Skin epidermis (tissue), 12 donors: ENCODE data around the gene CHD5.

ENCODE experiments used
- H3K27ac ChIP-seq, 21 experiments: fragments of 200-600 bp; sonication (generic) in 11 of 21; one replicate each; pipeline ENCODE4 v1.5.0; 2020; ENCODE audit warnings: mild to moderate bottlenecking in 3 of 21, inconsistent platforms in 2 of 21, moderate library complexity in 2 of 21
- H3K4me3 ChIP-seq, 7 experiments: fragments of 200-600 bp; sonication (generic) in 2 of 7; one replicate each; pipeline ENCODE4 v1.5.0; 2020; ENCODE audit warnings: inconsistent platforms in 2 of 7, mild to moderate bottlenecking in 2 of 7, moderate library complexity in 1 of 7

The CHD5 gene

DNA sequence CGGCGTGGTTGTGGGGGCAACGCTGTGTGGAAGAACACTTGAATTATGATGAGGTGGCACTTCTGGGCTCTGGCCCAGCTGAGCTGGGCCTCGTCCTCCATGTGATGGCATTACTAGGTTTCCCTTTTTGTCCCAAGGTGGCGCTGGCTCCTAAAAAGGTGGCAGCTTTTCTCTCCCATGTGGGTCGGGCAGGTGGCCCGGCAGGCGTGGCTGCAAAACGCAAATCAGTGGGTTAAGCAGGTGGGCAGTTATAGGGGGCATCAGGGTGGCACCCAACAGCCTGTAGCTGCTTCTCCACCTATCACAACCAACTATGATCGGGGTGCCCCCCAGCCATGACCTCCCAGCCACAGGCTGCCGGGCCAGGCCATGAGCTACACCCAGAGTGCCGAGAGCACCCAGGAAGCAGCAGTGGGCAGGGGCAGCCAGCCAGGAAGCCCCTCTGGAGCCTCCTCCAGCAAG is 74.9 kb downstream of the CHD5 start:
- no peak overlapping the region for H3K27ac ChIP-seq
- H3K4me3 ChIP-seq: no peak overlapping the region

DNA sequence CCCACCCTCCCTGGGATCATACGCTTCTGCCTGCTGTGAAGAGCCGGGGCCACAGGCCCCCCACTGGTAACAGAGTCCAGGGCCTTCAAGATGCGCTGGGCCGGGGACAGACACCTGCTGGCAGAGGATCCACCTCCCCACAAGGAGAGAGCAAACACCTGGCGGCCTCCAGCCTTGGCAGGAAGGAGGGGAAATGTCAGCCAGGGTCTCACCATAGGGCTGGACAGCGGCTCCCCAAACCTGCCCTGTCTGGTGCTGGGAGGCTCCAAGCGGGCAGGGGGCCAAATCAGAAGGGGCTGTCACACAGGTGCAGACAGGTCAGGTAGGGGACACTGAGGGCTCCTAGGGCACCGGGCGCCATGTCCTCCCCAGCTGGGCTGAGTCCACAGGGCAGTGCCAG is 75.5 kb downstream of the CHD5 start:
- Histone ChIP-seq H3K4me3 (no peak overlapping the region), H3K27ac (no peak overlapping the region)

DNA sequence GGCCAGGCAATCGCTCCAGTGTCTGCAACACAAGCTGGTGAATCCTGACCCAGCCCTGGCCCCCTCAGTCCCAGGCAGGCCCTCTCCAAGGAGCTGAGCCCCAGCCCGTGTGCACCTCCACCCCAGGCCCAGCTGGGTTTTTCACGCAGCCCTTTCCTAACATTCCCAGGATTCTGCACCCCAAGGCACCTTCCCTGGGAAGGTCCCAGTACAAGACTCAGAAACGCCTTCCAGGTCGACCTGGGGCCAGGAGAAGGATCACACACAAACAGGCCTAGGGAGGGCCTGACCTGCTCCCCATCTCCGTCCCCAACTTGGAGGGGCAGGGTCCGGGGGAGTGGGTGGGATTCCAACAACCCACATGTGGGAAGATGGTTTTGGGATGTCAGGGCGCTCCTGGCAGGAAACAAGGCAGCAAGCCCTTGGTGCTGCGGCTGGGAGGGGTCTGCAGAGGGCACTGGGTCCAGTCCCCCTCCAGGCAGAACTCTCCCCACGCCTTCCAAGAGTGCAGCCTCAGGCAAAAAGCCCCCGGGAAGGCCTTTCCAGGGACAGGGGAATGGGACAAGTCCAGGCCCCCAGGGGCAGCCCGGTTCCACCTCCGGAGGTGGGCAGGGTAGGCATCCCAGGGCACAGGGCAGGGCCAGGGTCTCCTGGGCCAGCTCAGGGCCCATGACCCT is 76.1 kb downstream of the CHD5 start:
- Histone ChIP-seq H3K27ac (no peak overlapping the region), H3K4me3 (no peak overlapping the region)

DNA sequence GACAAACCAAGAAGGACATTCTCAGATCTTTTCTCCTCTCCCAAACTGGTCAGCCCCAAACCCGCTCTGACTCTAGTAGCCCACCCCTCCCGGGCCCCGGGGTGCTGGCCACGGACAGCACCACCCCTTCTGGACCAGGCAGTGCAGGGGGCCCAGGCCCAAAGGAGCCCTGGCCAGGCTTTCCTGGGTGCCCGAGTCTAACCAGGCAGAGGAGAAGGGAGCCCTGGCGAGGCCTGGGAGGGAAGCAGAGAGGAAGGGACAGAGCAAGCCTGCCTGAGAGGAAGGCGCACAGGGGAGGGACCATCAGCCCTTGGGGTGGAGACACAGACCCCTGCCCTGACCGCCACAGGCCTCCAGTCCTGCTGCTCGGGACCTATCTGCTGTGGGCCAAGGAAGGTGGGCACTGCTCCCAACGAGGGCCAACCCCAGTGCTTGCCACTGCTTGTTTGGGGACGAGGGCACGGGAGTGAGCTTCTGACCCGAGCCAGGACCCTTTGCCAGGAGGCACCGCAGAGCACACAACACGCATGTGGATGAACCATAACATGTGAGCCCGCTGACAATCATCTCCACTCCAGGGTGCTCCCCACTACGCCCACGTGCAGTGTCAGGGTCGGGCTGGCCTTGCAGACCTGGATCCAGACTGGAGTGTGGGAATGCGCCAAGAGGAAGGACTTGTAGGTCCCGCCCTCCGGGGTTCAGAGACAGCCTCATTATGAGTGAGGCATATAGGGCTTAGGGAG is 76.8 kb downstream of the CHD5 start:
- H3K27ac ChIP-seq: no peak overlapping the region
- H3K4me3 ChIP-seq: no peak overlapping the region

DNA sequence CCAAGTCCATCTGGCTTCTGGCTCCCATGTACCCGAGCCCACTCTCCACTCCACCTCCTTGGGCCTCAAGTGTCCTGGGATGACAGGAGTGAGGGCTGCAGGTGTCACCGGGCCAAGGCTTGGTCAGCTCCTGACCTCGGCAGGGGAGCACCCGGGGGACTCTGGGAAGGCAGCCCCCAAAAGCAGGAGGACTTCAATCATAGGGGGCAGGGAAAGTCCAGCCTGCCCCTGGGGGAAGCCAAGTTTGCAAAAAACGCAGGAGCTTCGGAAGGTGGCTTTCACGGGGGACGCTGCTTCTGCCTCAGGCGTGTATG is 77.6 kb downstream of the CHD5 start:
- Histone ChIP-seq H3K4me3 (no peak overlapping the region), H3K27ac (no peak overlapping the region)

DNA sequence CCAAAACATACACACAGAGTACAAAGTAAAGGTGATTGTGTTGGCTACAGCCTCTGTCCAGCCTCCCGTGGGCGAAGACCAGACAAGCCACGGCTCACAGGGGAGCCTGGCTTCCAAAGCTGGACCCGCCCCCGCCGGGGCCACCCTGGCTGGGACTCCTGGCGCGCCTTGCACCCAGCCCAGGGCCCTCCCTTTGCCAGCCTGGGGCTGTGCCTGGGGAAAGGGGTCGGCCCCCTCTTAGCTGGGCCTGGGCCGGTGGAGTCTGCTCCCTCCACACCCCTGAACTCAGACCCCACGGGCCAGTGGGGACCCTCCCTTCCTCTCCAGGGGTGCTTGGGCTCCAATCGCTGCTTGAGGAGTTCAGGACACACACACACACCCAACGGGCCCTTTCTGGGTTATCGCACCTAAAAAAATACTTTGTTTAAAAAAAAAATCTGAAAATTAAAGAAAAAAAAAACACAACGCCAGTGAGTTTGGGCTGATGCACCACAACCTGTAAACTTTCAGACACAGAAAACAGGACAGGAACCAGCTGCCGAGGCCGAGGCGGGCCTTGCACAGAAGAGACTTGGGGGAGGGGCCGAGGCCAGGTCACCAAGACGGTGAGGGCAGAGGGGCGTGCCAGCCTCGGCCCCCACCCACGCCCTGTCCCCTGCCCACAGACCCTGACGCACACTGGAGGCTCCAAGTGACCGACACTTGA is 78.1 kb downstream of the CHD5 start:
- H3K27ac ChIP-seq: no peak overlapping the region

DNA sequence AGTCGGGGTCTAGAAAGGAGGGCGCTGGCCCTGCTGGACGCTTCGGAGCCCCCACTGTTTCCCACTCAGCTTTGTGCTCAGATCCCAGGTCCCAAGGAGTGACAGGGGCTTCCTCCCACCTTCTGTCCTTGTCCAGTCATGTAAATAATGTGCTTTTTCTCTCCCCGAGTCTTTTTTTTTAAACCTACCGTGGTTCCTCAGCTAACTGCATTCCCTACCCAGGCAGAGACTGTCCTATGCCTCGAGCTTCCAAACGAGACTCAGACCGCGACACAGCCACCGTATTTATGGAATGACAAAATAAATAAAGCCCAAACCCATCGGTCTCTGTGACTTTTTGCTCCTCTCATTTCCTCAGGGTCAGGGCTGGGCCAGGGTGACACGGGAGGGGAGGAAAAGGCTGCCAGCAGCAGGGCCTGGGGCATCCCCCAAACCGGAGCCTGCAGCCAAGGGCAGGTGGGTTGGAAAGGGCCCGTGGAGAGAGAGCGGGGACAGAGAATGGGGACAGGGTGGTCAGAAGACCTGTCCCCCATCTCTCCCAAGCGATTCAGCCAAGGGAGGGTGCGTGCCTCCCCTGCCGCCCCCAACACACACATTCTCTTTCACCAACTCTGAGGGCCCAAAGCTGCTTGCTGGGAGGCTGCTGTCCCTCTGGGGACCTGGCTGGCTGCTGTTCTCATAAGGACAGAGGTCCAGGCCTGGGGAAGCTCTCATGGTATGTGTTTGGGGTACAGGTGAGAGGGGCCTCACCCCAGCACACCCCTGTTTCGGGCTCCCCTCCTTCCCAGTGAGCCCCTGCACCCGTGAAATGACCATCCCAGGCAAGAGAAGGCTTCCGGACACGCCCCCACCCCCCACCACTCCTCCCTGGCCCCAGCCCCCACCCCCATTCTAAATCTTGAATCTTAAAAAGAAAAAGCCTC is 79.0 kb downstream of the CHD5 start:
- Histone ChIP-seq H3K4me3 (no peak overlapping the region), H3K27ac (no peak overlapping the region)

More for the DNA sequence above, 78.1 kb downstream of the CHD5 start:
- H3K4me3 ChIP-seq: no peak overlapping the region

DNA sequence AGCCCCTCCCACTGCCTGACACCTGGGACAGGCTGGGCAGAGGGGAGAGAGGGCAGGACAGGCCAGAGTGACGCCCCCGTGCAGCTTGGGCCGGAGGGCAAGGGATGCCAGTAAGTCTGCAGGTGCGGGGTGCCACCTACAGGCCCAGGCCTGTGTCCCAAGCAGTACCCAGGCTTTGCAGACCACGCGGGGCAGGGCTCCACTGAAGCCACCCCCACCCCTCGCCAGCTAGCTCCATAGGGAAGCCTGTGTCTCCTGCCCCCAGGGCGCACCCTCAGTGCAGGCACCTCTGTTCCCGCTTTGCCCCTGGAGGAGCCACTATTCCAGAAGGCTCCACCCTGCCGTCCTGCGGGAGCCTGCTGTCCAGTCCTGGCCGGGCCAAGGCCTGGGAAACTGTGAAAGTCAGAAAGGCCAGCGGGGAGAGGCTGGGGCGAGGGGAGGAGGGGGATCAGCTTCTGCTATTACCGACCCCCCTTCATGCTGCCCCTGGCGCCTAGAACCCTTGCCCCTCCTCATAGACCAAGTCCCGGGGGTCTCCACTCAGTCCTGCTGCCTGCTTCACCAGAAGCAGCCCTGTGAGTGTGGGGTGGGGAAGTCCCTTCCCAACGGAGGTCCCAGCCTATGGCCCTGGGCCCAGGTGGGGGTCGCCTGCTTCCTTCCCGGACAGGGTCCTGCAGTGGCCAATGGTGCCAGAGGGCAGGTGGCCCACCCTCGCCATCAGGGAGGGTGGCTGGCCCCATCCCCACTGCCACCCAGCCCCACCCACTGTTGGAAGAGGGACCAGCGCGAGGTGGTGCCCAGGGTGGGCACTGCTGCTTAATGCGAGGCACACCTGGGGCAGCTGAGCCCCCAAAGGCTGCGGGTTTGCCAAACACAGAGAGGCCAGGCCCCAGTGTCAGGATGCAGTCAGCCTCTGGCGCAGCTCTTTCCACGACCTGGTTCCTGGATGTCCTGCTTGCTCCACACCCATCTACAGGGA is 80.0 kb downstream of the CHD5 start:
- no peak overlapping the region for H3K4me3 ChIP-seq
- no peak overlapping the region for H3K27ac ChIP-seq

DNA sequence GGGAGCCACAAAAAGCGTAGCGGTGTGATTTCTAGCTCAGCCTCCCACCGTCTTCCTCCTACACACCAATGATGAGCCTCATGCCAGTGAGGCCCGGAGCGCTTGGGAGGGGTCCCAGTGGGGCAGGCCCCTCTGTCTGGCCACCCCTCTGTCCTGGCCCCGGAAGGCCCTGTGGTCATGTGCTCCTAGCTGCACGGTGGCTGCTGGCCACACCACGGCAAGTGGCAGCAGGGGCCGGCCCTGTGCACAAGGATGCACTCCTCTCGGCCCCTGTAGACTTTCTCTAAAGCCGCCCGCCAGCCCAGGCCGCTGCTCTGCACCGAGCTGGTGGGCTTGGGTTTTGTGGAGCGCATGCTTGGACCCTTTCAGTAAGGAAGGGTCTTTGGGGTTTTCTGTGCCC is 80.8 kb downstream of the CHD5 start:
- Histone ChIP-seq H3K4me3 (no peak overlapping the region), H3K27ac (no peak overlapping the region)

DNA sequence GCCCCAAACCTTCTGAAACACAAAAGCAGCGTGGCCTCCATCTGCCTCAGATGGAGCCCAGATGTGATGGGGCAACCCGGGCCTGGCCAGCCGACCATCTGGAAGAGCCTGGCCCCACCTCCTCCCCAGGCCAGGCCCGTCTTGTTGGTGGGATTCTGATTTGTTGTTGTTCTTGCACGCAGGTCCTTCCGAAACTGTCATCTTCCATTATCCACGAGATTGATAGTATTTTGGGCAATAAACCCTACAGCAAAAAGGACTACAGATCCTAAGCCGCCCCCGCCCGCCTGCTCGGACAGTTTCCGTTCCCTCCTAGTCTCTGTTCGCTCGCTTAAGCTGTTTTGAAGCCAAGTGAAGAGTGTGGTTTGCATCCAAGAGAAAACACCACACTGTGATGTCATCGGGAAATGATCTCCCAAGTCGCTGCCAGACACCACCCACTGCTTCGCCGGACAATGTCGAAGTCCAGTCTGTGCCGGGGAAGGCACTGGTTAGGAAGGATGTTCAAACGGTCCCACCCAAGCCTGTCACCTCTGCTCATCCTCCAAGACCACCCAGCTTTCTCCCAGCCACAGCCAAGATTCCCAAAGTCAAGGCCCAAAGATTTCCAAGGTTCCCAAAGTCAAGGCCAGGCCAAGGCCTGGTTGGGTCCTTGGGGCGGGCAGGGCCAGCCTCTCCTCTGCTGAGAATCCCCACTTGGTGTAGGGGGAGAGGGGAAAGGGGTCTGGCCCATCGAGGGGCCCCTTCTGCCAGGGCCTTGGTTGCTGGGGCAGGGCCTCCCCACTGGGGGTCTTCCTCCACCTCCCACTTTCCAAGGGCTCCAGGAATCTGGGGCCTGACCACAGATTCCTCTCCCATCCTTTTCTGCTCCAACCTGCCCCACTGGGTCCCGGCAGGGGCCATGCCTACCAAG is 81.6 kb downstream of the CHD5 start:
- H3K4me3 ChIP-seq: no peak overlapping the region
- H3K27ac ChIP-seq: peak overlapping the region in 1 of 21 experiments; percentile 10

DNA sequence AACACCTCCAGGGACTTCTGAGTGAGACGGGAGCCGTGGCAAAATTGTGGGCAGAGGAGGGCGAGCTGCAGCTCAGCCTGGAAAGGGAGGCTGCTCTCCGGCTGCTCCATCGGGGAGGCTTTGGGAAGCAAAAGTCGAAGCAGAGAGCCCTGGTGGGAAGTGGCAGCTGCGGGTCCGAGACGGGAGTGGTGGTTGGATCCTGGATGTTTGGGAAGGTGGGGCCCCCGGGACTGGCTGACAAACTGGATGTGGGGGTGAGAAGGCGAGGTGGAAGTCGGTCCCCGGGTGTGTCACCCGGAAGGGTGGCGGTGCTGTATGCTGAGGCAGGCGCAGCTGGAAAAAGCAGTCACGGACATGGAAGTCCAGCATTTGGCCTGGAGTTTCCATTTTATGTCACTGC is 82.3 kb downstream of the CHD5 start:
- H3K27ac ChIP-seq: no peak overlapping the region
- H3K4me3 ChIP-seq: no peak overlapping the region

DNA sequence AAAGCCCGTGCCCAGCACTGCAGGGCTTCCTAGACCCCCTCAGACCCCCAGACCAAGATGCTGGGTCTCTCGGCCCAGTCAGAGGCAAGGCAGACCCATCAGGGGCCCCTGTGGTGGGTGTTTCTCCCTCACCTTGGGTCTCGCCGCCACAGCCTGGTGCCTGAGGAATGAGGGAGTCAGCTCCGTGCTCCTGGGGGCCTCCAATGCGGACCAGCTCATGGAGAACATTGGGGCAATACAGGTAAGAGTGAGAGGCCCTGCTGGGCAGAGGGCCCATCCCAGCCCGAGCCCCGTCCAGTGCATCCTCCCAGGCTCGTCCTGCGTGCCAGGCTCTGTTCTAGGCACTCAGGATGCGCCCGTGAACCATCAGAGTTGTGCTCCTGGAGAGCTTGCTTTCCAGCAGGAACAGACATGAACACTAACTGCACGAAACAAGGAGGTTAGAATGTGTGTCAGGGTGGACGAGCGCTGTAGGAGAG is 83.0 kb downstream of the CHD5 start:
- H3K27ac ChIP-seq: no peak overlapping the region
- no peak overlapping the region for H3K4me3 ChIP-seq

DNA sequence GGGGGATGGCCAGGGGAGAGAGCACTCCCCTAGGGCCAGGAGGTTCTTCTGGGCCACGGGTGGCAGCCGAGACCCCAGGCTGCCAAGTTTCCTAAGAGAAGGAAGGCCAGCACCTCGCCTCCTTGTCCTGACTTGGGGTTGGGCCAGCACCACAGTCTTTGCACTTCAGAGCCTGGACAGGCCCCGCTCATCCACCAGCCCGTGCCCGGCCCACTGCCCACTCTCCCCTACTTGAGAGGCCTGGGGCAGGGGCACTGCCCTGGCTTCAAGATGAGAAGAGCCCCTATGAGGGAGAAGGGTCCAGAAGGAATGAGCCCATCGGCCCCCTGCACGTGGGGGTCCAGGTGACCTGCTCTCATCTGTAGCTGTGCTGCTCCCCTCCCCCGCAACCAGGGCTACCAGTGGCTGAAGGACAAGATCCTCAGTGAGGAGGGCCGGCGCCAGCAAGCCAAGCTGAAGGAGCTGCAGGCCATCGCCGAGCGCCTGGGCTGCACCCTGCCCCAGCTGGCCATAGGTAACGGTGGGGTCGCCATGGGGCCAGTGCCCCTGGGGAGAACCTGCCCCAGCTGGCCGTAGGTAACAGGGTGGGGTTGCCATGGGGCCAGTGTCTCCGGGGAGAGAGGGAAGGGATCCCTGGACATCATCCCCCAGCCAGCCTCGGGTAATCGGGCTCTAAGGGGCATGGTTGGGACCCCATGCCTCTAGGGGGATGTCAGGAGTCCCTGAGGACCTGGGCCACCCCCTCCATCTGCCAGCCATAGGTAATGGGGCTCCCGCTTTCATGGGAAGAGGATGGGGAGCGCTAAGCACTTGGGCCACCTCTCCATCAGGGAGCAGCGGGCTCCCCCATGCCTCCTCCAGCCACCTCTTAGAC is 83.6 kb downstream of the CHD5 start:
- no peak overlapping the region for H3K27ac ChIP-seq
- no peak overlapping the region for H3K4me3 ChIP-seq

DNA sequence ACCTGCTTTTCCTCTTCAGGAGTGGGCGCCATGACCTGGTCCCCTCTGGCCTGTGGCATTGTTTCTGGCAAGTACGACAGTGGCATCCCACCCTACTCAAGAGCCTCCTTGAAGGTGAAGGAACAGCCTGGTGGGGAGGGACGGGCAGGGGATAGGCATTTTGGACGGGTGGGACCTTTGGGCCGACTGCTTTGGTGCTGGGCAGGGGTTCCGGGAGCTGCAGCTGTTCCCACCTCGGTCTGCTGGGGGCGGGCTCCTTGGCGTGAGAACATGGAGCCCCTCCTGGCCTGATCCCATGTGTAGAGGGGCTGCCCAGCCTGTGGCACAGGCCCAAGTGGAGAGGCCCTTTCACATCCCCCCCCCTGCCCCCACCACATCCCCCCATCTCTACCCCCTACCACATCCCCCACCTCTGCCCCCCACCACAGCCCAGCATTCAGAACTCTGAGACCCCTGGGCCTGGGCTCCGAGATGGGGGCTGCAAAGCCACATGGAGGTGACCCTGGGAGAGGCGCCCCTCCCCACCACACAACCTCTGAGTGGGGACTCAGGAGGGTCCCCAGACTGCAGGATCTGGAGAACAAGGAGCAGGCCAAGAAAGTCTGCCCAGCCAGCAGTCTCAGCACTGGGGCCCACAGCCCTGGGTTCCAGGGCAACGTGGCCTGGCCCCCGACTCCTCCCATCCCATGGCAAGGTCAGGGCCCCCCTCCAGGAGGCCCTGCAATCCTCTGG is 84.4 kb downstream of the CHD5 start:
- Histone ChIP-seq H3K4me3 (no peak overlapping the region), H3K27ac (no peak overlapping the region)

DNA sequence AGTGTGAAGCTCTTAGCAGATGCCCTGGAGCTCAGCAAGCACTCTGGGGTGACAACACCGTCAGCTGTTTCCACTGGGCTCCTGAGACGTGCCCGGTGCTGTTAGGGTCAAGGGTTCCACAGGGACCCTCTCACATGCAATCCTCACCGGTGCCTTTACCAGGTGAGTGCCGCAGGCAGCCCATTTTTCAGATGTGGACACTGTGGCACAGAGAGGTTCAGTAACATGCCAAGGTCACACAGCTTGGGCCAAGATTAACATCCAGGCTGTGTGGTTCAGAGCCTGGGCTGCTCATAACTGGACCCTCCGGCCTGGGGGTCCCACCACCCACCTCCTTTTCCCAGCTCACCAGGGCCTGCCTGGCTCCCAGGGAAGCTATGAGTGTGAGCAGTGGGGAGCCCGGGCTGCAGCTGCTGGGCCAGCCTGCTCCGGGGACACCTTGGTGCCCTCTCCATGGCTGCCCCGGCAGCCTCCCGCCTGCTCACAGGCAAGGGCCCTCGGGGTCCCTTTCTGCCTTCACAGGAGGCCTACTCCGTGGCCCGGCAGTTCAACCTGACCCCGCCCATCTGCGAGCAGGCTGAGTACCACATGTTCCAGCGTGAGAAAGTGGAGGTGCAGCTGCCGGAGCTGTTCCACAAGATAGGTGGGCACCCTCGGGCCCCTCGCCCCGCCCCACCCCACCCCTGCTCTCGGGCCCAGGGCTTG is 85.2 kb downstream of the CHD5 start:
- no peak overlapping the region for H3K4me3 ChIP-seq
- no peak overlapping the region for H3K27ac ChIP-seq

DNA sequence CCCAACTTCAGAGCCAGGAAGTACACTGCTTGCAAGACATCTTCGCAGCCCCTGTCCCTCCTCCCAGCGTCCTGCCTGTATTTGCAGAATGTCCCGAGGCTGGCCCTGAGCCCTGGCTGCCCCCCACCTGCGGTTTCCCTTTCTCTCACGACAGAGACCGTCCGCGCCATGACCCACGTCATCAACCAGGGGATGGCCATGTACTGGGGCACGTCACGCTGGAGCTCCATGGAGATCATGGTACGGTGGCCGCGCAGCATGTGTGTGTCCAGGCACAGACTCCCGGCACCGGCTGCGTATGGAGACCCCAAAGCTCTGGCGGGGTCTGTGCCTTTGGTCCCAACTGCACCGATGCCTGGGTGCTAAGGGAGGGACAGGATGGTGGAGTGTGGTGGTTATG is 85.9 kb downstream of the CHD5 start:
- Histone ChIP-seq H3K4me3 (no peak overlapping the region), H3K27ac (no peak overlapping the region)
